Measurements from ENCODE around the gene RARG.
"Not testable (repeated sequence)": the region's sequence is repeated elsewhere in the genome, so short reads cannot be mapped to it uniquely, and the experiment has no call there.

RARG gene

DNA sequence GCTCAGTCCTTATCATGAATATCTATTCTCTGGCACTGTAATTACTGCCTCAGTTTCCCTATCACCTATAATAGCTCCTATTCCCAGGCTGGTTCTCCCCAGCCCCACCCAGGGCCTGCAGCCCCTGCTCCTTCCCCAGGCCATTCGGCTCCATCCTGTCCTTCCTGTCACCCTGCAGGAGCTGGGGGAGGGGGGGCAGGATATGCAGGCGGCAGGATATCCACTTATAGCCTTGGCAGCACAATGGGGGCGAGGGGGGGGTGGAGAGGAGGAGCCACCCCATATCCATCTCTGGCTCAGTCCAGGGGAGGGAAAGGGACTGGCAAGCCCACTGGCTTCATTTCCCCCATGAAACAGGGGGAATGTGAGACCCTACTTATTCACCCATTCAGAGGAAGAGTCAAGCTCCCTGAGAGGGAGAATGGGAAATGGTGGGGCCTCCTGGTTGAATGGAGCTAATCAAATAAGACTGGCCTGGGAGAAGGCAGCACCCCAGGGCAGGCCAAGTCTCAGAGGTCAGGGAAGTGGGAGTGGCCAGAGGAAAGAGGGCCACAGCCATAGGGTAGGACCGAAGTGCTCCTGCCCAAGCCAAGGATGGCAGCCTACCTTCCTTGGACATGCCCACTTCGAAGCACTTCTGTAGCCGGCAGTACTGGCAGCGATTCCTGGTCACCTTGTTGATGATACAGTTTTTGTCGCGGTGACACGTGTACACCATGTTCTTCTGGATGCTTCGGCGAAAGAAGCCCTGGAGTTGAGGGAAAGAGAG, 17.1 kb downstream of the RARG start:
- TF ChIP-seq ZNF274 (IDR thresholded peaks at IDR 0.05; ENCODE audit: low read depth, low read length) = no peak
- H3K4me3 ChIP-seq (ENCODE audit: low read length) = no peak overlapping the region

- no peak overlapping the region for H3K4me3 ChIP-seq (ENCODE audit: low read length)
- TF ChIP-seq ZNF274 (IDR thresholded peaks at IDR 0.05; ENCODE audit: low read depth, low read length) = no peak
Observed at GRCh38 chr12:53214221-53214620, 17.8 kb downstream of the RARG start.

- no peak for TF ChIP-seq ZNF274 (IDR thresholded peaks at IDR 0.05; ENCODE audit: low read depth, low read length)
Observed at GRCh38 chr12:53213348-53213747, 18.7 kb downstream of the RARG start.

GRCh38 chr12:53212931-53213330, 19.1 kb downstream of the RARG start:
- H3K4me3 ChIP-seq (ENCODE audit: low read length) = no peak overlapping the region
- TF ChIP-seq ZNF274 (IDR thresholded peaks at IDR 0.05; ENCODE audit: low read depth, low read length) = no peak

More at GRCh38 chr12:53213348-53213747, 18.7 kb downstream of the RARG start:
- no peak overlapping the region for H3K4me3 ChIP-seq (ENCODE audit: low read length)

DNA sequence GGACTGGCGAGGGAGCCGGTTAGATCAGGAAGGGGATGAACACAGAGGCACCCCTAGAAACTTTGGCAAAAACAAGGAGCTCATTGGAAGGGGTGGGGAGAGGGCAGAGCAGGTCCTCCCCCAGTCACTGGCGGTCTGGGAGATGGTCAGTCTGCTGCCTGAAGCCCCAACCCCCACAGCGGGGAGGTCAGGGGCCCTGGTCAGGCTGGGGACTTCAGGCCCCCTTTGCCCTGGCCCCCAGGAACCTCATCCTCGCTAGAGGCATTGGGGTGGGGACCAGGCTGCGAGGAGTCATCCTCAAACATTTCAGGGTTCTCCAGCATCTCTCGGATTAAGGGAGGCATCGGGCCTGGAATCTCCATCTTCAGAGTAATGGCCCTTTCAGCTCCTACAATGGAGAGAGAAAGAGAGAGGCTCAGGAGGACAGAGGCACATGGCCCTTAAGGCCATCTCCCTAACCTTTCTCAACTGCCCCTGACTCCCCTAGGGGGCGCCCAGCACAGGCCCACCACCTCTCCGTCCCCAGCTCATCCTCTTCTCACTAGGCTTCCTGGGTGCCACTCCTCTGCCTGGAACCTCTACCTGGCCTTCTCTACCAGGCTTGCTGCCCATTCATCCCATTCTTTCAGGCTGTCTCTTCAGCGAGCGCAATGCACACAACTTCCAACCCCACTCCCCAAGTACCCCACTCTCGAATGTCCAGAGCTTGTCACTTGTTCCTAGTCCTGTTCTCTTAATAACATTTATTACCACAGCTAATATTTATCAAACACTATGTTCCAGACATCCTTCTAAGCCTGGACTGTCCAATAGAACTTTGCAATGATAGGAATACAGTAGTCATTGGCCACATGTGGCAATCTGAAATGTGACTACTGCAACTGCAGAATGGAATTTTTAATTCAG, 20.3 kb downstream of the RARG start:
- TF ChIP-seq ZNF274 (IDR thresholded peaks at IDR 0.05; ENCODE audit: low read depth, low read length) = no peak
- H3K4me3 ChIP-seq (ENCODE audit: low read length) = no peak overlapping the region

DNA sequence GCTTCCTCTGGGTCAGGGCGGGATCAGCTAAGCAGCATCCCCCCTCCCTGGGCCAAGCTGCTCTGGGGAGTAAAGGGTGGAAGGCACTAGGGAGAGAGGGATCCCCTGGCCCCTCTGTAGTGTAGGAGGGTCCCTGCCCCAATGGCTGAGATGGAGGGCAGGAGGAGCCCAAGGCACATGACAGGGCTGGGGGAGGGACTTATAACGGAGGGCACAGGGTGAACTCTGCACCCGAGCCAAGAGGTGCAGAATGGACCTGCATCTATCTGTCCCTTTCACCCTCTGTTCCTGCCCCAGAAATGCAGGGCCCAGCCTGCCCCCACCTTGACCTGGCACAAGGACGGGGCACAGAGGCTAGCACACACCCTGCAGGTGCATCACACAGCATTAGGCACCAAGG, 21.2 kb downstream of the RARG start:
- TF ChIP-seq ZNF274 (IDR thresholded peaks at IDR 0.05; ENCODE audit: low read depth, low read length) = no peak
- no peak overlapping the region for H3K4me3 ChIP-seq (ENCODE audit: low read length)

DNA sequence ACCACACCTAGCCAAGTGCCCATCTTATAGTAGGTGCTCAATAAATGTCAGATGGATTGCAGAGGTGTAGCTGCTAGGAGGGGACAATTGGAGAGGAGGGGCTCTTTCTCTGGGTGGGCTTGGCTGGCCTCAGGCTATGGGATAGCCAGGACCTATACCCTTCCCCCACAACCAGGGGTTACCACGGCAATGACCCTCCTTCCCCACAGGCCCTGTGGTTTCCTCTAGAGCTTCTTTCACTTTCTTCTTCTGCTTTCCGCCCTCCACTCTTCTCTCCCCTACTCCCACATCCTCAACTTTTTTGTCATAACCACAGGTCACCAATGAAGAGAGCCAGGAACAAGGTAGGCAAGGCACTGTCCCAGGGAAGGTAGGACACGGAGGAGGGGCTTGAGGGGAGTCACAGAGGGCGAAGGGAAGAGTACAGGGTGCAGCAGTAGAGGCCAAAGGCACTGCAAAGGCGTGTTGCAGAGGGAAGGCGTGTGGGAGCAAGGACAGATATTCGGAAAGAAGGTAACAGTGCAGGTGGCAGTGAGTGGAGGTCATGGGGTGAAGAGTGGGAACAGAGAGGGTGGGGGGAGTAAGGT, 23.0 kb downstream of the RARG start:
- H3K4me3 ChIP-seq (ENCODE audit: low read length) = peak overlapping the region; percentile 64; the same call in 1 of the 2 replicates

GRCh38 chr12:53208435-53208834, 23.6 kb downstream of the RARG start:
- TF ChIP-seq ZNF274 (IDR thresholded peaks at IDR 0.05; ENCODE audit: low read depth, low read length) = no peak
- no peak overlapping the region; the same call in 1 of the 2 replicates for H3K4me3 ChIP-seq (ENCODE audit: low read length)

More for the DNA sequence above, 23.0 kb downstream of the RARG start:
- no peak for TF ChIP-seq ZNF274 (IDR thresholded peaks at IDR 0.05; ENCODE audit: low read depth, low read length)

DNA sequence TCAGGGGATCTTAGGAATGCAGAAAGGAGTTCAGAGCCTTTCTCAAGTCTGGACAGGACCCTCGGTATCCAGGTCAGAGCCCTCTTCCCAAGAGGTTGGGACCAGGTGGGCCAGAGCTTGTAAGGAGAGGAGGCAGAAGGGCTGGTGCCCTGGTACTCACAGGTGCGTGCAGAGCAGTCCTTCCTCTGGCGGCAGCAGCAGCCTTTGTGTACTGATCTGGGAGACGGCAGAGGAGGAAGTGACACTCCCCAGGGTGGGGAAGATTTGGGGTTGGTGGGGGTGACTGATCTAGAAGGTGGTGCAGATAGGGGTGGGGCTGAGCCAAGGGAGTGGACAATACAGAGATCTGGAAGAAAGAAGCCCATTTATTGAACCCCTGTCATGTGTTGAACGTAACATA, 25.0 kb downstream of the RARG start, which contains the start of gene ITGB7:
ITGB7 (minus strand) TSS at position 210 of the 400 bp plus-strand sequence. CDS start 6,808 bp downstream, outside the sequence.
- TF ChIP-seq ZNF274 (IDR thresholded peaks at IDR 0.05; ENCODE audit: low read depth, low read length) = no peak
- H3K4me3 ChIP-seq (ENCODE audit: low read length) = peak within 1 kb of the TSS; percentile 81

DNA sequence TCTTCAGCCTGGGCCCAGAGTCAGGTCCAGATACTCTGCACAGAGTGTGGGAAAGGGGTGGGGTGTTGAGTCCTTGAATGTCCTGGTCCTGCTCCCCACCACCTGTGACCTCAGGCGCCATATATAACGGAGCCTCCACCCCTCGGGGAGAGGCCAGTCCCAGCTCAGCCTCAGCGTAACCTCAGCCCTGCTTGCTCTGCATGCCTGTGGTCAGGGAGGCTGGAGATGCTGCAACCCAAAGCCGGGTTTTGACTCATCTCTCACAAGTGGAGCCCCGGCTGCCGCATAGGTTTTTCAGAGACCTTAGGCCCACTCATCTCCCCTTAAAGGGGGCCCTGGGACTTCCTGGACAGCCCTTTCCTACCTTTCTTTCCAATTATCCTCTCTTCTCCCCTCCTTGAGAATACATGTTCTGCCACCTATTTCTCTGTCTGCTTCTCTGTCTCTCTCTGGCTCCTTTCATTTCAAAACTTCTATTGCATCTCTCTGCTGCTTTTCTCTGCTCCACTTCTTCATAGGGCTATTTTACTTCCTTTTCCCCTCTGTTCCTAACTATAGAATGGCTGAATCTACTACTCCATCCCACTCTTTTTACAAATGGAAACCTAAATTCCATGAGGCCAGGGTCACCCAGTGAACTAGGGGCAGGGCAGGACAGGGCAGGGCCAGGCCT, 26.1 kb downstream of the RARG start:
- TF ChIP-seq ZNF274 (IDR thresholded peaks at IDR 0.05; ENCODE audit: low read depth, low read length) = no peak
- H3K4me3 ChIP-seq (ENCODE audit: low read length) = peak overlapping the region; percentile 81

GRCh38 chr12:53204351-53204750, 27.7 kb downstream of the RARG start:
- no peak for TF ChIP-seq ZNF274 (IDR thresholded peaks at IDR 0.05; ENCODE audit: low read depth, low read length)
- no peak overlapping the region for H3K4me3 ChIP-seq (ENCODE audit: low read length)

- not testable (repeated sequence) for H3K4me3 ChIP-seq (ENCODE audit: low read length)
Observed at GRCh38 chr12:53202316-53202715, 29.7 kb downstream of the RARG start.

DNA sequence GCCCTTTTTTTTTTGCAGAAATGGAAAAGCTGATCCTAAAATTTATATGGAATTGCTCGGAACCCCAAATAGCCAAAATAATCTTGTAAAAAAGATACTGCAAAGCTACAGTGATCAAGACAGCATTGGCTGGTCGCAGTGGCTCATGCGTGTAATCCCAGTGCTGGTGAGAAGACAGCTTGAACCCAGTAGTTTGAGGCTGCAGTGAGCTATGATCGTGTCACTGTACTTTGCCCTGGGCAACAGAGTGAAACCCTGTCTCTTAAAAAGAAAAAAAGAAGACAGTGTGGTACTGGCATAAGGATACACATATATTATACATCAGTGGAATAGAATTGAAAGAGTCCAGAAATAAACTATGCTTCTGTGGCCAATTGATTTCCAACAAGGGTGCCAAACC, 30.4 kb downstream of the RARG start:
- no peak for TF ChIP-seq ZNF274 (IDR thresholded peaks at IDR 0.05; ENCODE audit: low read depth, low read length)
- peak overlapping the region; percentile 23; the same call in 1 of the 2 replicates for H3K4me3 ChIP-seq (ENCODE audit: low read length)

GRCh38 chr12:53201177-53201541, 30.9 kb downstream of the RARG start:
- H3K4me3 ChIP-seq (ENCODE audit: low read length) = peak overlapping the region; percentile 34; the same call in 1 of the 2 replicates
- no peak for TF ChIP-seq ZNF274 (IDR thresholded peaks at IDR 0.05; ENCODE audit: low read depth, low read length)
